ENCODE data around the gene PICALM.

DNA sequence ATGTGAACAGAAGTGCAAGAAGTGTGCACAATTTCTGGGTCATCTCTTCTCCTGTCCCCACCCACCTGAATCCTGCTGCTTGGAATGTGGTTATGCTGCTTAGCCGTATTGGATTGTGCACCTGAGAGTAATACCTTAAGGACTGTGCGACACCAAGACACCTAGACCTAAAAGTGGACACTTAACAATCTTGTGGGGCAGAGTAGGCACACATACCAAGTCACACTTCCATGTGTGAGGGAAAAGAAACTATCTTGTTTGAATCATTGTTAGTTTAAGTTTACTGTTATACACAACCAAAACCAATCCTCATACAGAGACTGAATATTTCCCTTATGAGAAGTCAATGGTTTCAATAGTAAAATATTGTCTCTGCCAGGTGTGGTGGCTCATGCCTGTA lies 120.0 kb downstream of the PICALM start:
- TF ChIP-seq, protein P1, sequence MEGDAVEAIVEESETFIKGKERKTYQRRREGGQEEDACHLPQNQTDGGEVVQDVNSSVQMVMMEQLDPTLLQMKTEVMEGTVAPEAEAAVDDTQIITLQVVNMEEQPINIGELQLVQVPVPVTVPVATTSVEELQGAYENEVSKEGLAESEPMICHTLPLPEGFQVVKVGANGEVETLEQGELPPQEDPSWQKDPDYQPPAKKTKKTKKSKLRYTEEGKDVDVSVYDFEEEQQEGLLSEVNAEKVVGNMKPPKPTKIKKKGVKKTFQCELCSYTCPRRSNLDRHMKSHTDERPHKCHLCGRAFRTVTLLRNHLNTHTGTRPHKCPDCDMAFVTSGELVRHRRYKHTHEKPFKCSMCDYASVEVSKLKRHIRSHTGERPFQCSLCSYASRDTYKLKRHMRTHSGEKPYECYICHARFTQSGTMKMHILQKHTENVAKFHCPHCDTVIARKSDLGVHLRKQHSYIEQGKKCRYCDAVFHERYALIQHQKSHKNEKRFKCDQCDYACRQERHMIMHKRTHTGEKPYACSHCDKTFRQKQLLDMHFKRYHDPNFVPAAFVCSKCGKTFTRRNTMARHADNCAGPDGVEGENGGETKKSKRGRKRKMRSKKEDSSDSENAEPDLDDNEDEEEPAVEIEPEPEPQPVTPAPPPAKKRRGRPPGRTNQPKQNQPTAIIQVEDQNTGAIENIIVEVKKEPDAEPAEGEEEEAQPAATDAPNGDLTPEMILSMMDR (IDR thresholded peaks at IDR 0.05; ENCODE audit: low read depth, low read length, missing input control): no peak
- TF ChIP-seq, protein P2, sequence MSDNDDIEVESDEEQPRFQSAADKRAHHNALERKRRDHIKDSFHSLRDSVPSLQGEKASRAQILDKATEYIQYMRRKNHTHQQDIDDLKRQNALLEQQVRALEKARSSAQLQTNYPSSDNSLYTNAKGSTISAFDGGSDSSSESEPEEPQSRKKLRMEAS (IDR thresholded peaks at IDR 0.05): no peak
- TF ChIP-seq, protein P3, sequence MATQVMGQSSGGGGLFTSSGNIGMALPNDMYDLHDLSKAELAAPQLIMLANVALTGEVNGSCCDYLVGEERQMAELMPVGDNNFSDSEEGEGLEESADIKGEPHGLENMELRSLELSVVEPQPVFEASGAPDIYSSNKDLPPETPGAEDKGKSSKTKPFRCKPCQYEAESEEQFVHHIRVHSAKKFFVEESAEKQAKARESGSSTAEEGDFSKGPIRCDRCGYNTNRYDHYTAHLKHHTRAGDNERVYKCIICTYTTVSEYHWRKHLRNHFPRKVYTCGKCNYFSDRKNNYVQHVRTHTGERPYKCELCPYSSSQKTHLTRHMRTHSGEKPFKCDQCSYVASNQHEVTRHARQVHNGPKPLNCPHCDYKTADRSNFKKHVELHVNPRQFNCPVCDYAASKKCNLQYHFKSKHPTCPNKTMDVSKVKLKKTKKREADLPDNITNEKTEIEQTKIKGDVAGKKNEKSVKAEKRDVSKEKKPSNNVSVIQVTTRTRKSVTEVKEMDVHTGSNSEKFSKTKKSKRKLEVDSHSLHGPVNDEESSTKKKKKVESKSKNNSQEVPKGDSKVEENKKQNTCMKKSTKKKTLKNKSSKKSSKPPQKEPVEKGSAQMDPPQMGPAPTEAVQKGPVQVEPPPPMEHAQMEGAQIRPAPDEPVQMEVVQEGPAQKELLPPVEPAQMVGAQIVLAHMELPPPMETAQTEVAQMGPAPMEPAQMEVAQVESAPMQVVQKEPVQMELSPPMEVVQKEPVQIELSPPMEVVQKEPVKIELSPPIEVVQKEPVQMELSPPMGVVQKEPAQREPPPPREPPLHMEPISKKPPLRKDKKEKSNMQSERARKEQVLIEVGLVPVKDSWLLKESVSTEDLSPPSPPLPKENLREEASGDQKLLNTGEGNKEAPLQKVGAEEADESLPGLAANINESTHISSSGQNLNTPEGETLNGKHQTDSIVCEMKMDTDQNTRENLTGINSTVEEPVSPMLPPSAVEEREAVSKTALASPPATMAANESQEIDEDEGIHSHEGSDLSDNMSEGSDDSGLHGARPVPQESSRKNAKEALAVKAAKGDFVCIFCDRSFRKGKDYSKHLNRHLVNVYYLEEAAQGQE (IDR thresholded peaks at IDR 0.05): no peak

All from liver (tissue), 2 donors.